IPS-15b (cell line): ENCODE data around the gene RAPH1.

Source experiments
- H3K27me3 ChIP-seq: one replicate; pipeline ENCODE4 v1.6.1; 2013; ENCODE audit warnings: low read length; ENCODE audit not compliant: control insufficient read depth, insufficient read depth
- H3K36me3 ChIP-seq: one replicate; pipeline ENCODE4 v1.6.1; 2013; ENCODE audit warnings: low read length; ENCODE audit not compliant: control insufficient read depth, insufficient read depth
- H3K4me1 ChIP-seq: one replicate; pipeline ENCODE4 v1.6.1; 2013; ENCODE audit warnings: mild to moderate bottlenecking, low read length; ENCODE audit not compliant: control insufficient read depth, insufficient read depth
- H3K4me3 ChIP-seq: one replicate; pipeline ENCODE4 v1.5.1; 2013; ENCODE audit warnings: low read depth, low read length
- H3K9ac ChIP-seq: one replicate; pipeline ENCODE4 v1.6.1; 2013; ENCODE audit warnings: low read depth, mild to moderate bottlenecking, low read length
- H3K9me3 ChIP-seq: one replicate; pipeline ENCODE4 v1.6.1; 2013; ENCODE audit warnings: mild to moderate bottlenecking, low read length; ENCODE audit not compliant: control insufficient read depth, insufficient read depth

Gene RAPH1

GRCh38 chr2:203476881-203477280, 58.2 kb downstream of the RAPH1 start:
- Histone ChIP-seq H3K9me3 (no peaks in the 10 kb centered on the region), H3K36me3 (no peaks in the 10 kb centered on the region)

GRCh38 chr2:203471323-203471722, 63.8 kb downstream of the RAPH1 start:
- no peaks in the 10 kb centered on the region for H3K9me3 ChIP-seq
- H3K4me3 ChIP-seq, result no peak overlapping the region
- no peak overlapping the region for H3K9ac ChIP-seq
- H3K4me1 ChIP-seq, result no peaks in the 10 kb centered on the region
- no peaks in the 10 kb centered on the region for H3K27me3 ChIP-seq
- H3K36me3 ChIP-seq, result no peaks in the 10 kb centered on the region

More at GRCh38 chr2:203476881-203477280, 58.2 kb downstream of the RAPH1 start:
- Histone ChIP-seq H3K9ac (no peak overlapping the region), H3K4me3 (no peak overlapping the region), H3K4me1 (no peaks in the 10 kb centered on the region), H3K27me3 (no peaks in the 10 kb centered on the region)

GRCh38 chr2:203470371-203470770, 64.7 kb downstream of the RAPH1 start:
- no peaks in the 10 kb centered on the region for H3K9me3 ChIP-seq
- H3K27me3 ChIP-seq, result no peaks in the 10 kb centered on the region
- H3K4me3 ChIP-seq, result no peak overlapping the region
- H3K4me1 ChIP-seq, result no peaks in the 10 kb centered on the region
- no peak overlapping the region for H3K9ac ChIP-seq
- H3K36me3 ChIP-seq, result no peaks in the 10 kb centered on the region

- Histone ChIP-seq H3K4me1 (no peaks in the 10 kb centered on the region), H3K27me3 (no peaks in the 10 kb centered on the region), H3K4me3 (no peak overlapping the region), H3K9me3 (no peaks in the 10 kb centered on the region), H3K9ac (no peak overlapping the region), H3K36me3 (no peaks in the 10 kb centered on the region)
Measured at GRCh38 chr2:203469546-203469945, 65.6 kb downstream of the RAPH1 start.

- Histone ChIP-seq H3K9ac (no peak overlapping the region), H3K9me3 (no peaks in the 10 kb centered on the region), H3K4me3 (no peak overlapping the region), H3K27me3 (no peaks in the 10 kb centered on the region), H3K36me3 (no peaks in the 10 kb centered on the region), H3K4me1 (no peaks in the 10 kb centered on the region)
Measured at GRCh38 chr2:203463266-203463678, 71.8 kb downstream of the RAPH1 start.

GRCh38 chr2:203462308-203462707, 72.8 kb downstream of the RAPH1 start:
- no peak overlapping the region for H3K9ac ChIP-seq
- H3K4me3 ChIP-seq, result no peak overlapping the region
- no peaks in the 10 kb centered on the region for H3K36me3 ChIP-seq
- no peaks in the 10 kb centered on the region for H3K9me3 ChIP-seq
- no peaks in the 10 kb centered on the region for H3K4me1 ChIP-seq
- no peaks in the 10 kb centered on the region for H3K27me3 ChIP-seq

- no peaks in the 10 kb centered on the region for H3K9me3 ChIP-seq
- no peaks in the 10 kb centered on the region for H3K27me3 ChIP-seq
- H3K9ac ChIP-seq, result no peak overlapping the region
- no peaks in the 10 kb centered on the region for H3K36me3 ChIP-seq
- H3K4me3 ChIP-seq, result no peak overlapping the region
- H3K4me1 ChIP-seq, result no peaks in the 10 kb centered on the region
Measured at GRCh38 chr2:203461746-203462145, 73.4 kb downstream of the RAPH1 start.

GRCh38 chr2:203455209-203455608, 79.9 kb downstream of the RAPH1 start:
- Histone ChIP-seq H3K9me3 (no peaks in the 10 kb centered on the region), H3K36me3 (no peaks in the 10 kb centered on the region), H3K4me3 (no peak overlapping the region), H3K9ac (no peak overlapping the region), H3K4me1 (no peaks in the 10 kb centered on the region), H3K27me3 (no peaks in the 10 kb centered on the region)

- Histone ChIP-seq H3K4me3 (no peak overlapping the region), H3K36me3 (no peaks in the 10 kb centered on the region), H3K4me1 (no peaks in the 10 kb centered on the region), H3K27me3 (no peaks in the 10 kb centered on the region), H3K9ac (no peak overlapping the region), H3K9me3 (no peaks in the 10 kb centered on the region)
Measured at GRCh38 chr2:203453858-203454451, 81.1 kb downstream of the RAPH1 start.

GRCh38 chr2:203451689-203452088, 83.4 kb downstream of the RAPH1 start:
- Histone ChIP-seq H3K4me3 (no peak overlapping the region), H3K9me3 (no peaks in the 10 kb centered on the region), H3K36me3 (no peaks in the 10 kb centered on the region), H3K9ac (no peak overlapping the region), H3K4me1 (no peaks in the 10 kb centered on the region), H3K27me3 (no peaks in the 10 kb centered on the region)

- Histone ChIP-seq H3K4me3 (no peak overlapping the region), H3K9ac (no peak overlapping the region), H3K27me3 (no peaks in the 10 kb centered on the region), H3K36me3 (no peaks in the 10 kb centered on the region), H3K4me1 (no peaks in the 10 kb centered on the region), H3K9me3 (no peaks in the 10 kb centered on the region)
Measured at GRCh38 chr2:203451011-203451410, 84.1 kb downstream of the RAPH1 start.

GRCh38 chr2:203450561-203450960, 84.5 kb downstream of the RAPH1 start:
- no peaks in the 10 kb centered on the region for H3K9me3 ChIP-seq
- no peaks in the 10 kb centered on the region for H3K27me3 ChIP-seq
- no peak overlapping the region for H3K4me3 ChIP-seq
- no peaks in the 10 kb centered on the region for H3K36me3 ChIP-seq
- H3K9ac ChIP-seq, result no peak overlapping the region
- no peaks in the 10 kb centered on the region for H3K4me1 ChIP-seq
